GM13976 (cell line): ENCODE measurements around the gene NUDT2.
"Not testable (repeated sequence)": the region's sequence is repeated elsewhere in the genome, so short reads cannot be mapped to it uniquely, and the experiment has no call there.

ENCODE experiments used
- DNase-seq: peaks from one replicate; pipeline ENCODE4 v3.0.0; 2012; ENCODE audit warnings: low spot score
- CTCF ChIP-seq: IDR thresholded peaks from 2 replicates; pipeline ENCODE4 v1.5.1; 2012; ENCODE audit warnings: borderline replicate concordance, mild to moderate bottlenecking; ENCODE audit not compliant: insufficient read depth; ENCODE audit errors: extremely low read depth, missing control alignments, control extremely low read depth
- in situ Hi-C: fragments of 300-500 bp; cut with MboI; formaldehyde crosslinking; loops from one replicate; pipeline ENCODE4 v1.12.0; 2022; ENCODE audit warnings: low sequenced_read_pairs, mixed read lengths, inconsistent platforms; ENCODE audit not compliant: unreplicated experiment

Gene NUDT2

DNA sequence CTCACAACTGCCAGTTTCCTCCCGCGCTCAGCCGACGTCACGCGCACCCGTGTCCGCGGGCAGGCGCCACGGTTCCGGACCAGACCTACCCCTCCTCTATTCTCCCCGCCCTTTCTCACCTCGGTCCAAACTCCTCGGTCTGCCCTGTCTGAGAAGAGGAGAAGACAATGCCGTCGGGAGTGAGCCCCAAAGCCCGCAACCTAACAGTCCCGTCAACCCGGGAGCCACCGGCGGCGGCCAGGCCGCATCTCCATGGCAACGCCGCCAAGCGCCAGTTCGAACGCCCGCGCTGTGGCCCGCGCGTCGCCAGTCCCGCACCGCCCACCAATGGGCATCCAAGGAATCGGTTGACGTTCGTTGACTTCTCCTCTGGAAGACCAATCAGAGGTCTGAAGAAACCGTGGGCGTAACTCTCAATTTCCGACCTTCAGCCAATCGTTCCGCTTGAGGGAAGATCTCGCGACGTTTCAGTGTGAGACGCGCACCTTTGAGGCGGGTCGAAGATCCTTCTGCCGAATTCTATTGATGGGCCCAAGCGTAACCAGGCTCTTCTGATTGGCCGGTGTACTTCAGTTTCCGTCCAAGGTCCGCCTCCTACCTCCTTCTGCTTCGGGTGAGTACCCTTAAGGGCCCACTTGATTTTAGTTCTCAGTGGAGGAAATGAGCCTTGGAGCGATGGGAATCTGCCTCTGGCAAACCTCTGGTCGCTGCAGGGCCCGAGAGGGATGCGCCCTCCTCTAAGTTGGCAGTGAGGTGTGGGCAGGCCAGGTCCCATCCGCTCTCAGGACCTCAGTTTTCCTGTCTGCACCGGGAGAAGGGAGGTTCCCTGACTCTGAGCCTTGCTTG is at the start of gene NUDT2, which contains the start of gene KIF24:
Gene NUDT2, plus strand, starts transcription at position 583 of the 846 bp plus-strand sequence. CDS start 9,471 bp downstream, outside the sequence.
Gene KIF24, minus strand, starts transcription at position 282 of the 846 bp plus-strand sequence. CDS start 17,922 bp downstream, outside the sequence.
- no peak for TF ChIP-seq CTCF
- DNase-seq: peak; percentile 94
- in situ Hi-C loops: no loop called here

DNA sequence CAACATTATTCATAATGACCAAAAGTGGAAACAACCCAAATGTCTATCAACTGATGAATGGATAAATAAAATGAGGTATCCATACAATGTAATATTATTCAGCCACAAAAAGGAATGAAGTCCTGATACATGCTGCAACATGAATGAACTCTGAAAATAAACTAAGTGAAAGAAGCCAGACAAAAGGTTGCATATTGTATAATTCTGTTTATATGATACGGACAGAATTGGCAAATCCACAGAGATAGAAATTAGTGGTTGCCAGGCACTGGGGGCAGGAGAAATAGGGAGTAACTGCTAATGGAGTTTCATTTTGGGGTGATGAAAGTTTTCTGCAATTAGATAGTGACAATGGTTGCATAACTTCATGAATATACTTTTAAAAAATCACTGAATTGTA is 47.3 kb upstream of the NUDT2 start:
- in situ Hi-C loops: no loop called here
- DNase-seq: no peak
- no peak for TF ChIP-seq CTCF

DNA sequence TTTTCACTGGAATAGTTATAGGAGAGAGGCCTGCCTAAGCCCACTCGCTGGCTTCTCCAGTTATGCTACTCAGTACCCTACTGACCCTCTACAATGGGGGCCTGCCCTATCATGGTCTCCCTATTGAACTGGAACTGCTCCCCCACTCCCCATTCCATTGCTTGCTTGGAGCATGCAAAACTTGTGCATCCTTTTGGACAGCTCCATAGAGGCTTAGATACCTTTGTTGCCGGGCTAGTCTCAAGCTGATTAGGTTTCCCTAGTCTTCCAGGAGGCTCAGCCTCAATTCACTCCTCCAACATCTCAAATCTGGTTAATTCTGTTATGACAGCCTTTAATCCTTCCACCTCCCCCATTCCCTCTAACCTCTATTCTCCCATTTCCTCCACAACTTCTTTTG is 40.2 kb upstream of the NUDT2 start:
- in situ Hi-C loops: no loop called here

DNA sequence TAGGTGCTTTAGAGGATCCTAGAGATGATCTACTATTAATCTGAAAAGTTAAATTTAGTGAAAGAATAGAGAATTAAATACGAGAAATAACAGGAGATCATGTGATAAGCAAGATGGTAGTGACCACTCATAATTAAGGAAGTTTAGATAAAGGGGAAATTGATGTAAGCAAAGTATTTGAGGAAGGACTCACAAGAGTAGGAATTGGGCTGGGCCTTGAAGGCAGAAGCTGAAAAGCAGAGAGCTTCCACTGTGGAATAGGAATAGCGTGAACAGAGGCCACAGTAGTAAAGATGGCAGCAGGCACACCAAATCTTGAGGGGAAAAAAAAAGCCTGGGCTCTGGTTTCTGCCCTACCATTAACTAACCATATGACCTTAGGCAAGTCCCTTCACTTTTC is 38.3 kb upstream of the NUDT2 start:
- no peak for TF ChIP-seq CTCF
- no peak for DNase-seq
- in situ Hi-C loops: no loop called here

More for the DNA sequence above, 40.2 kb upstream of the NUDT2 start:
- DNase-seq: no peak
- no peak for TF ChIP-seq CTCF

- in situ Hi-C loops: no loop called here
- TF ChIP-seq CTCF: no peak
- DNase-seq: no peak
Measured at GRCh38 chr9:34291423-34291822, 37.9 kb upstream of the NUDT2 start.

DNA sequence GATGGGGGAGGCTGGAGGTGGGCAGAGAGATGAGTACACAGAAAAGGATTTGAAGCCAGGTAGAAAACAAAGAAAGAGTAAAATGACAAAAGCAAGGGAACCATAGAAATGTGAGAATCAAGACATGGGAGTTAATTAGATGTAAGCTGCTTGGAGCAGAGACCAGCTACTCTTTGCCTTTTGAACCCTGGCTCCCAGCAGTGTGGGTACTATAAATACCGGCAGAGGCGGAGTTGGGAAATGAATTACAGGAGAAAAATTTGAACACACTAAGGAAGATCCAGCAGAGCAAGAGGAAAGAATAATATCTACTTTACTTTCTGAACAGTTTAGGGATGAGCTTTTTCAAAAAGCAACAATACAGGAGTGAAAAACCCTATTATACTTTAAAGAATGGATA is 36.8 kb upstream of the NUDT2 start:
- DNase-seq: no peak
- TF ChIP-seq CTCF: no peak
- in situ Hi-C loops: no loop called here

DNA sequence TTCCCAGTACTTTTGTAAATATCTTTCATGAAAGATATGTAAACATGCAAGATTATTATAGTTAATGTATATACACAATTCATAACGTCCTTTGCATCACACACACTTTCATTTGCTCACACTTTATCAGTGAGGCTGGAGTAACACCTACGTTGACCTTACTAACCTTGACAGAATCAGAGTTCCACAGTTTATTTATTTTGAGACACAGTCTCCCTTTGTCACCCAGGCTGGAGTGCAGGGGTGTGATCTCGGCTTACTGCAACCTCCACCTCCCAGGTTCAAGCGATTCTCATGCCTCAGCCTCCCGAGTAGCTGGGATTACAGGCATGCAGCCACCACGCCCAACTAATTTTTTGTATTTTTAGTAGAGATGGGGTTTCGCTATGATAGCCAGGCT is 28.3 kb upstream of the NUDT2 start:
- in situ Hi-C loops, DNase-seq: not testable (repeated sequence)

- DNase-seq, in situ Hi-C loops: not testable (repeated sequence)
Measured at GRCh38 chr9:34308316-34308715, 21.1 kb upstream of the NUDT2 start.
